NB4 (cell line): Measurements from ENCODE around the gene F5.

Experiments
- CTCF ChIP-seq: IDR thresholded peaks from one replicate; pipeline ENCODE4 v1.5.1; 2012; ENCODE audit warnings: low read depth, low read length
- MAX ChIP-seq: IDR thresholded peaks from 2 replicates; pipeline ENCODE4 v1.6.1; 2011; ENCODE audit warnings: low read depth, low read length
- POLR2A ChIP-seq: IDR thresholded peaks from 2 replicates; pipeline ENCODE4 v1.6.1; 2011; ENCODE audit warnings: mild to moderate bottlenecking; ENCODE audit not compliant: insufficient read length; ENCODE audit errors: extremely low read depth

GRCh38 chr1:169487561-169487960 is 98.7 kb downstream of the F5 start:
- TF ChIP-seq CTCF = no peak
- TF ChIP-seq MAX = no peak
- no peak for TF ChIP-seq POLR2A
